GM10248 (cell line): ENCODE data around the gene CHSY1.

Experiments used
- CTCF ChIA-PET: fragments of 300-600 bp; sonication (Branson Sonifier 250); formaldehyde crosslinking; extraction: SDS; loops from one replicate; lab custom pipeline; 2021; ENCODE audit warnings: antibody characterized with exemption; lab: Yijun Ruan, JAX
- POLR2A ChIA-PET: fragments of 350-650 bp; sonication (Branson Sonifier 250); formaldehyde crosslinking; extraction: SDS; loops from one replicate; lab custom pipeline; 2020; ENCODE audit warnings: antibody characterized with exemption; lab: Yijun Ruan, JAX
- DNase-seq: peaks from one replicate; pipeline ENCODE4 v3.0.0; 2012; ENCODE audit errors: extremely low spot score
- CTCF ChIP-seq: IDR thresholded peaks from 2 replicates; pipeline ENCODE4 v1.5.1; 2012; ENCODE audit warnings: mild to moderate bottlenecking, low read depth; ENCODE audit errors: extremely low read depth, missing control alignments, control extremely low read depth

CHSY1 gene

GRCh38 chr15:101252836-101253235 lies 988 bp upstream of the CHSY1 start:
- TF ChIP-seq CTCF, result no peak
- CTCF ChIA-PET, result interaction anchor here (1.3 to 6.4 kb wide), 5 partner anchors 110 to 237 kb away, joined by 3 to 70 read pairs (median 5); no protein-coding TSS in a partner anchor
- no peak for DNase-seq
- POLR2A ChIA-PET, result interaction anchor here (1.4 kb wide), 1 partner anchor 10 kb away, joined by 8 read pairs; no protein-coding TSS in a partner anchor

GRCh38 chr15:101250873-101251829 lies 697 bp downstream of the CHSY1 start:
- no peak for DNase-seq
- ChIA-PET POLR2A (interaction anchor here (0.6 to 1.2 kb wide), 4 partner anchors 10 to 59 kb away, joined by 3 to 6 read pairs (median 4); no protein-coding TSS in a partner anchor), CTCF (interaction anchor here (0.6 to 2.5 kb wide), 13 partner anchors 8 to 244 kb away, joined by 3 to 7 read pairs (median 3); no protein-coding TSS in a partner anchor)
- no peak for TF ChIP-seq CTCF

- ChIA-PET POLR2A (no interaction called here), CTCF (interaction anchor here (1.2 kb wide), 1 partner anchor 29 kb away, joined by 3 read pairs; no protein-coding TSS in a partner anchor)
- no peak for DNase-seq
- no peak for TF ChIP-seq CTCF
Observed at GRCh38 chr15:101250341-101250831, 1.5 kb downstream of the CHSY1 start.

- no peak for TF ChIP-seq CTCF
- no peak for DNase-seq
- ChIA-PET CTCF (interaction anchor here (0.7 to 5.8 kb wide), 6 partner anchors 9 to 241 kb away, joined by 3 to 46 read pairs (median 4); no protein-coding TSS in a partner anchor), POLR2A (no interaction called here)
Observed at GRCh38 chr15:101248274-101248673, 3.6 kb downstream of the CHSY1 start.

GRCh38 chr15:101246824-101247745 lies 4.8 kb downstream of the CHSY1 start:
- ChIA-PET CTCF (interaction anchor here (0.7 to 5.8 kb wide), 8 partner anchors 8 to 240 kb away, joined by 3 to 46 read pairs (median 3); no protein-coding TSS in a partner anchor), POLR2A (no interaction called here)
- no peak for TF ChIP-seq CTCF
- DNase-seq, result no peak
